Activated T-helper 1 cell treated with anti-CD3 and anti-CD28 coated beads, Interleukin-12 subunit alpha, Interleukin-12 subunit beta, Interleukin-2, Interleukin-4 antibody, amounts not matched to agents 30 ng/mL and 10 ng/mL and 1 ng/mL, durations not matched to agents 14 hours and 24 hours and 36 hours (primary cell): Measurements from ENCODE around the gene DMAC2. TPM values are rescaled to one million over a fixed set of nuclear protein-coding genes. Genes with fewer than 3 reads are reported as not detected.

Experiments used
- DNase-seq: peaks from one replicate; pipeline ENCODE4 v3.0.0; 2021; ENCODE audit warnings: low spot score
- H3K27ac Mint-ChIP-seq: one replicate; pipeline ENCODE4 v1.8.0; 2021; ENCODE audit warnings: mild to moderate bottlenecking, mixed read lengths
- H3K27me3 Mint-ChIP-seq: one replicate; pipeline ENCODE4 v1.8.0; 2022; ENCODE audit warnings: mild to moderate bottlenecking, moderate library complexity, mixed read lengths; ENCODE audit not compliant: insufficient read depth
- H3K36me3 Mint-ChIP-seq: one replicate; pipeline ENCODE4 v1.8.0; 2021; ENCODE audit warnings: low read depth, mixed read lengths
- H3K4me1 Mint-ChIP-seq: one replicate; pipeline ENCODE4 v1.8.0; 2021; ENCODE audit warnings: low read depth, mixed read lengths
- H3K4me3 Mint-ChIP-seq: one replicate; pipeline ENCODE4 v1.8.0; 2021; ENCODE audit warnings: mild to moderate bottlenecking, moderate library complexity, mixed read lengths
- H3K9me3 Mint-ChIP-seq: one replicate; pipeline ENCODE4 v1.8.0; 2021; ENCODE audit warnings: mixed read lengths
- intact Hi-C: fragments of 100-400 bp; cut with micrococcal nuclease; formaldehyde crosslinking; loops from one replicate; pipeline ENCODE4 v1.15.1; 2024
- total RNA-seq: library from RNA; stranded (reverse); gene quantifications from 2 replicates; pipeline ENCODE4 v1.2.3, GENCODE V29; 2022

Gene DMAC2
- total RNA-seq, 1 donor from 2014 or later: 57.3 TPM

DNA sequence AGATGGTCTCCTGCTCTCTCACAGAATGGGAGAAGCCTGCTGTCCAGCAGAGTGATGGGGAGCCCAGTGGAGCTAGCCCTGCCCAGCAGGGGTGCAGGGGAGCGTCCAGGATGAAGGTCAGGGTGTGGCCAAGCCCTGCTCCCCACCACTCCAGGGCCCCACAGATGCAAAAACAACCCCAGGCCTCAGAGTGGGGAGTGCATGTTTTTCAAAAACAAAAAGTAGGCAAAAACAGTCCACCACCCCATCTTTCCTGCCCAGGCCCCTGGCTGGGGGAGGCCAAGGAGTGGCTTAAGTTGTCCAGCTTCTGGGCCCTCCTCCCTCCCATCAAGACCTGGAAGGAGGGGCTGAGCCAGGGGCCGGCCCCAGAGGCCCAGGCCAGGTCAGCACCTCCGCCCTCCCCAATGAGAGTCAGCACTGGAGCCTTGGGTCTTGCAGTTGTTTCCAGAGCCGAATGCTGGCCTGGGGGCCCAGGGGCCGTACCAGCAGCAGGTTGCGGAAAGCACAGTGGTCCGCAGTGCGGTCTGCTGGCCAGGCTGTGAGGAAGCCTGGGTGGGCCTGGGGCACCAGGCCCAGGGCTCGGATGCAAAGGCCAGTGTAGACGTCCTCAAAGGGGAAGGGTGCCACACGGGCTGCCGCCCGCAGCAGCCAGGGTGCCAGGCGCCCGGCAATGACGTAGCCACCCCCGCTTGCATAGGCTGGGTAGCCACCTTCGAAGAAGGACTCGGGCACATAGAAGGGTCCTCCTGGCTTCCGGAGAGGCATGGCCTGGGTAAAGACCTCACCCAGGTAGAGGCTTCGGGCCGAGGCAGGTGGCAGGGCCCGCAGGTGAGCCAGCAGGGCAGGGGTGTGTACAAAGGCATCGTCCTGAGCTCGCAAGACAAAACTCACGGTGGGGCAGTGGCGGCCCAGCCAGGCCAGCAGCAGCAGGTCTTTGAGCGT, 14.3 kb downstream of the DMAC2 start:
- Mint-ChIP-seq H3K27me3 (no peaks in the 10 kb centered on the region), H3K27ac (peak overlapping the region; percentile 18), H3K4me3 (no peak overlapping the region), H3K4me1 (peaks cover 11% of the 10 kb centered on the region), H3K9me3 (no peaks in the 10 kb centered on the region), H3K36me3 (peaks cover 17% of the 10 kb centered on the region)
- no peak for DNase-seq
- intact Hi-C loops: no loop called here

DNA sequence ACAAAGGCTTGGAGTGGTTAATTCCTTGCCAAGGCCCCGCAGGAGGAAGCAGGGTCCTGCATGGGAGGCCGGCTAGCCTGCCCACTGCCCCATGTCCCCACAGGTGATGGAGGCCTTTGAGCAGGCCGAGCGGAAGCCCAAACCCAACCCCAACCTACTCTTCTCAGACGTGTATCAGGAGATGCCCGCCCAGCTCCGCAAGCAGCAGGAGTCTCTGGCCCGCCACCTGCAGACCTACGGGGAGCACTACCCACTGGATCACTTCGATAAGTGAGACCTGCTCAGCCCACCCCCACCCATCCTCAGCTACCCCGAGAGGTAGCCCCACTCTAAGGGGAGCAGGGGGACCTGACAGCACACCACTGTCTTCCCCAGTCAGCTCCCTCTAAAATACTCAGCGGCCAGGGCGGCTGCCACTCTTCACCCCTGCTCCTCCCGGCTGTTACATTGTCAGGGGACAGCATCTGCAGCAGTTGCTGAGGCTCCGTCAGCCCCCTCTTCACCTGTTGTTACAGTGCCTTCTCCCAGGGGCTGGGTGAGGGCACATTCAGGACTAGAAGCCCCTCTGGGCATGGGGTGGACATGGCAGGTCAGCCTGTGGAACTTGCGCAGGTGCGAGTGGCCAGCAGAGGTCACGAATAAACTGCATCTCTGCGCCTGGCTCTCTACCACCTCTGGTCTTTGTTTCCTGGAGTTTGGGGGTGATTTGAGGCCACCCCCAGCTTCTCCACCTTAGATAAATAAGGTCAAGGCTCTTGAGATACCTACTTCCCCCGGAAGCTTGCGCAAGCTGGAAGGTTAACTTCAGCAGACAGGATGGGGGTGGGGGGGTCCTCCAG, 15.2 kb downstream of the DMAC2 start:
- Mint-ChIP-seq H3K36me3 (peaks cover 17% of the 10 kb centered on the region), H3K27me3 (no peaks in the 10 kb centered on the region), H3K9me3 (no peaks in the 10 kb centered on the region), H3K4me3 (no peak overlapping the region), H3K27ac (no peak overlapping the region), H3K4me1 (peaks cover 11% of the 10 kb centered on the region)
- DNase-seq: no peak
- intact Hi-C loops: no loop called here

DNA sequence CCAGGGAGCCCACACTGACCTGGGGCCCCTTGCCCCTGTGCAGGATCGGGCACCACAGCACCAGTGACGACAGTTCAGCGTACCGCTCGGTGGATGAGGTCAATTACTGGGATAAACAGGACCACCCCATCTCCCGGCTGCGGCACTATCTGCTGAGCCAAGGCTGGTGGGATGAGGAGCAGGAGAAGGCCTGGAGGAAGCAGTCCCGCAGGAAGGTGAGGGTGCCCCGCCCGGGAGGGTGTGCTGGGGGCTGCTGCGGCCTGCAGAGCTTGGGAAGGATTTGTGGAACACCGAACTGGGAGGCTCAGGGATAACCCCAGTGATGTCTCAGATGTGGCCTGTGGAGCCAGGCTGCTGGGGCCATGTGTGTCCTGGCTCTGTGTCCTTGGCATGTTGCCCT, 16.8 kb downstream of the DMAC2 start:
- no peak overlapping the region for H3K4me3 Mint-ChIP-seq
- peaks cover 5% of the 10 kb centered on the region for H3K4me1 Mint-ChIP-seq
- no peaks in the 10 kb centered on the region for H3K9me3 Mint-ChIP-seq
- peaks cover 23% of the 10 kb centered on the region for H3K36me3 Mint-ChIP-seq
- no peaks in the 10 kb centered on the region for H3K27me3 Mint-ChIP-seq
- no peak for DNase-seq
- no peak overlapping the region for H3K27ac Mint-ChIP-seq
- intact Hi-C loops: no loop called here

DNA sequence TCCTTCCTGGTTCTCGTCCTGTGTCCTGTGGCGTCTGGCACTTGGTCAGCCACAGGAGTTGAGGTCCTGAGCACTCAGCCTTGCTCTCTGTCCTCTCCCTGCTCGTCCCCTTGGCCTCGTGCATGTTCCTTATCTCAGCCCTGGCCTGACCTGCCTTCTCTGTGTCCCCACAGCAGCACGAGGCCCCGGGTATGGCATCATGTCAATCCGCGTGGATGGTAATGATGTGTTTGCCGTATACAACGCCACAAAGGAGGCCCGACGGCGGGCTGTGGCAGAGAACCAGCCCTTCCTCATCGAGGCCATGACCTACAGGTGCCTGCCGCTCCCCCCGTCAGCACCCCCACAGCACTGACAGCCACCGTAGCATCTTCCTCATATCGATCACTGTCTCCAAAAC, 17.3 kb downstream of the DMAC2 start:
- Mint-ChIP-seq H3K4me3 (no peak overlapping the region), H3K4me1 (no peaks in the 10 kb centered on the region), H3K27ac (no peak overlapping the region), H3K9me3 (no peaks in the 10 kb centered on the region), H3K36me3 (peaks cover 23% of the 10 kb centered on the region), H3K27me3 (no peaks in the 10 kb centered on the region)
- intact Hi-C loops: no loop called here
- DNase-seq: no peak

DNA sequence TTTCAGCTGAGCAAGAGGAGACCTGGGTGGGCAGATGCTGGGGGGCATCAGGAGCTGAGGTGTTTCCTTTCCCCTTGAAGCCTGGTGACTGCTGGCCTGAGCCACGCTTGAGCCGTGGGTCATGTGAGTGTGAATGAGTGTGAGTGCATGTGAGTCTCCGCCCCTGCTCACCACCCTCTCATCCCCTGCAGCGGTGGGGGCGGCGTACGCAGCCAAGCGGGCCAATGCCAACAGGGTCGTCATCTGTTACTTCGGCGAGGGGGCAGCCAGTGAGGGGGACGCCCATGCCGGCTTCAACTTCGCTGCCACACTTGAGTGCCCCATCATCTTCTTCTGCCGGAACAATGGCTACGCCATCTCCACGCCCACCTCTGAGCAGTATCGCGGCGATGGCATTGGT, 17.7 kb downstream of the DMAC2 start:
- no peak overlapping the region for H3K27ac Mint-ChIP-seq
- H3K36me3 Mint-ChIP-seq: peaks cover 26% of the 10 kb centered on the region
- no peak for DNase-seq
- H3K27me3 Mint-ChIP-seq: no peaks in the 10 kb centered on the region
- no peaks in the 10 kb centered on the region for H3K4me1 Mint-ChIP-seq
- intact Hi-C loops: no loop called here
- H3K4me3 Mint-ChIP-seq: no peak overlapping the region
- no peaks in the 10 kb centered on the region for H3K9me3 Mint-ChIP-seq

DNA sequence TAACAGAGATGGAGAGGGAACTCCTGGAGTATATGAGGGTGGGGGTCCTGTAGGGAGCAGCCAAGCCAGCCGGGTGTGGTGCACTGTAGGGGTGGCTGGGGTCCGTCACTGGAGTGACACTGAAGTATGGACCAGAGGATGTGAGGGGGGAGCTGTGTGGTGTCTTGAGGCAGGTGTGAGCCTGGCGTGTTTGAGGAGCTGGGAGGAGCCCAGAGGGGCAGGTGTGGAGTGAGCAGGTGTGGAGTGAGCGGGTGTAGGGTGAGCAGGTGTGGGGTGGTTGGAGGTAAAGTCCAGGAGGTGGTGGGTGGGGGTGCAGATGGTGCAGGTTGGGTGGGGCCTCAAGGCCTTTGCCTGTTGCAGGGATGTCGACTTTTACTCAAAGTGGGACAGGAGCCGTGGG, 18.4 kb downstream of the DMAC2 start:
- Mint-ChIP-seq H3K27ac (no peak overlapping the region), H3K36me3 (peaks cover 26% of the 10 kb centered on the region)
- intact Hi-C loops: no loop called here

DNA sequence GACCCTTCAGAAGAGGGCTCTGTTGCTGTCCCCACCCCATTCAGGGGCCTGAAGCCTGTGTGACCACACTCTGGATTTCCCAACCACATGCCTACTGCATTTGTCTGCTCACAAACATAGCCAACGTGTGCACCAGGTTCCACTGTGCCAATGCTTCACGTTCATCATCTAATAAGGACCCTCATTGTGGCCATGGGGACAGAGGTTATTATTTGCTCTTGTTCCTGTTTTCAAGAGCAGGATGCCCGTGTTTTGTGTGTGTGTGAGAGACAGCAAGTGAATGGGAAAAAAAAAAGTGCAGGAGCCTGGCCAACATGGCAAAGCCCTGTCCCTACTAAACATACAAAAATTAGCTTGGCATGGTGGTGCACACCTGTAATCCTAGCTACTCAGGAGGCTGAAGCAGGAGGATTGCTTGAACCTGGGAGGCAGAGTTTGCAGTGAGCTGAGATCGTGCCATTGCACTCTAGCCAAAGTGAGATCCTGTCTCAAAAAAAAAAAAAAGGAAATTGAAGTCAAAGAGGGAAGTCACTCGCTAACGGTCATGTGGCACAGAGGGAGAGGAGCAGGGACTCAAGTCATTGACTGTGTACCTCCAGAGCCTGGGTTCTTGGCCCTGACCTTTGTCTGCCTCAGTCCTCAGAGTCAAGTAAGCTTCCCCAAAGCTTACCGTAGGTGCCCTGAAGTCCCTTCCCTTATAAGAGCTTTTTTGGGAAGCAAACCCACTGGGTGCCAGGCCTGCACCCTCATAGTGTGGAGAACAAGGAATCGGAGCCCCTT, 19.4 kb downstream of the DMAC2 start:
- no peaks in the 10 kb centered on the region for H3K9me3 Mint-ChIP-seq
- no peak overlapping the region for H3K27ac Mint-ChIP-seq
- no peak for DNase-seq
- peaks cover 24% of the 10 kb centered on the region for H3K36me3 Mint-ChIP-seq
- no peak overlapping the region for H3K4me3 Mint-ChIP-seq
- no peaks in the 10 kb centered on the region for H3K27me3 Mint-ChIP-seq
- H3K4me1 Mint-ChIP-seq: no peaks in the 10 kb centered on the region
- intact Hi-C loops: no loop called here

More for the DNA sequence above, 18.4 kb downstream of the DMAC2 start:
- Mint-ChIP-seq H3K27me3 (no peaks in the 10 kb centered on the region), H3K9me3 (no peaks in the 10 kb centered on the region), H3K4me1 (no peaks in the 10 kb centered on the region), H3K4me3 (no peak overlapping the region)
- DNase-seq: no peak

DNA sequence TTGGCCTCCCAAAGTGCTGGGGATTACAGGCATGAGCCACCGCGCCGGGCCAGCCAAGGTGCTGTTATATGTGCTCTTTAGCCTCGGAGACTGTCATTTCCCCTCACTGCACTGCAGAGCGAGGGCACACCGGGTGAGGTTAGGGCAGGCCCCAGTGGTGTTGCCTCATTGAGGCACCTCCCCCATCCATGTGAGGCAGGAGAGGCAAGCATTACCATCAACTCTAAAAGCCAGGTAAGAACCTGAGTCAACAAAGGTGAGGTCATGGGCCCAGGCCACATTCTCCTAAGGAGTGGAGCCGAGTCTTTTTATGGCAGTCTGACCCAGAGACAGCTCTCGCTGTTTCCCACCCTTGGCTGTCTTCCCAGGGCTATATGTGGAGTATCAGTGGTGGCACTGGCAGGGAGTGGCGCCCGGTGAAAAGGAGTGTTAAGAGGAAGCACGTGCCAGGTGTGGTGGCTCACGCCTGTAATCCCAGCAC, 23.5 kb downstream of the DMAC2 start:
- intact Hi-C loops: no loop called here
- no peaks in the 10 kb centered on the region for H3K4me1 Mint-ChIP-seq
- no peak overlapping the region for H3K4me3 Mint-ChIP-seq
- no peak for DNase-seq
- no peak overlapping the region for H3K27ac Mint-ChIP-seq
- peaks cover 28% of the 10 kb centered on the region for H3K36me3 Mint-ChIP-seq
- H3K9me3 Mint-ChIP-seq: no peaks in the 10 kb centered on the region
- no peaks in the 10 kb centered on the region for H3K27me3 Mint-ChIP-seq

DNA sequence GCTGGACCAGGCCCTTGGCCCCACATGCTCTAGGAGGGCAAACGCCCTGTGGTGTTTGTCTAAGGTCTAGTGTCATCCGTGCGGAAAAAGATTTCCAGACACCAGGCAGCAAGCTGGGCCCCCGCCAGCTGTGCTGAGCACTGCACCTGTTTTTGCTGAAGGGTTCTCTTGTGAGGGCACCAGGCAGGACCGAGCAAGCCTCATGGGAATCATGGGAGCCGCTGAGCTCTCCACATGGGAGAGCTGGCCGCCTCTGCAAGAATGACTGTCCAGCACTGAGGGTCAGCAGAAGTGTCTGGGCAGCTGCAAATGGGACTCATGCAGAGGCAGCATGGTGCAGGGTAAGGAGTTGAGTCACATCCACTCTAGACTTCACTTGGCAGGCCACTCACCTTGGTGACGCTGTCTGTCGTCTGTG, 24.5 kb downstream of the DMAC2 start:
- Mint-ChIP-seq H3K4me1 (no peaks in the 10 kb centered on the region), H3K27ac (no peak overlapping the region), H3K36me3 (peaks cover 24% of the 10 kb centered on the region), H3K27me3 (no peaks in the 10 kb centered on the region), H3K9me3 (no peaks in the 10 kb centered on the region), H3K4me3 (no peak overlapping the region)
- no peak for DNase-seq
- intact Hi-C loops: no loop called here

DNA sequence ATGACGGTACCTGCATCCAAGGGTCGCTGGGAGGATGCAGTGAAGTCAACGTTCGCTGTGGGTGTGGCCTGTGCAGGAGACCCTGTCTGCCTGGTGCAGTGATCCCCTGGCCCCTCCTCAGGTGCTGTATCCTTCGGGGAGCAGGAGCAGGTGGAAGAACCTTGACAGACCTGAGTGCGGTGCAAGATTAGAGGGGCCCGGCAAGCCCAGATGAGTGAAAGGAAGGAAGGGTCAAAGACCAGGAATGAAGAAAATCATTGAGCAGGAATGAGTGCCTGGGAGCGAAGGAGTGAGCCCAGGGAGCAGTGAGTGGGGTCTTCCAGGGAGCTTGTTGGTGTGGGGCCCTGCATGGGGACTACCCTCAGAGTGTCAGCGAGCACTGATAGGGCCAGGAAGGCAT, 25.3 kb downstream of the DMAC2 start:
- H3K27ac Mint-ChIP-seq: no peak overlapping the region
- peaks cover 24% of the 10 kb centered on the region for H3K36me3 Mint-ChIP-seq

DNA sequence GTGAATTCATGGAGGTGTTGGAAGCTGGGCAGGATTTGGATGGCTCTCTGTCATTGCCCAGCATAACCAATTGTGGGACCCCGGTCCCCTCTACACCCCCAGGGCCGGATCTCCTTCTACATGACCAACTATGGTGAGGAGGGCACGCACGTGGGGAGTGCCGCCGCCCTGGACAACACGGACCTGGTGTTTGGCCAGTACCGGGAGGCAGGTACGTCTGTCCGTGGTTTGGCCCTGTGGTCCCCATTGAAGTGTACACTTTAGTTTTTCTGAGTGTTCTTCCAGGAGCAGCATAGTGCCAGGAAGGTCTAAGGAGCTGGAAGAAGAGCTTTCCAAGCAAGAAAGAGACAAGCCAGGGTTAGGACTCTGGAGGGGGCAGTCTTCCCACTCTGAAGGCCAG, 25.8 kb downstream of the DMAC2 start:
- H3K4me3 Mint-ChIP-seq: no peak overlapping the region
- intact Hi-C loops: no loop called here
- no peaks in the 10 kb centered on the region for H3K27me3 Mint-ChIP-seq
- H3K36me3 Mint-ChIP-seq: peaks cover 21% of the 10 kb centered on the region
- no peak overlapping the region for H3K27ac Mint-ChIP-seq
- no peaks in the 10 kb centered on the region for H3K4me1 Mint-ChIP-seq
- no peak for DNase-seq
- no peaks in the 10 kb centered on the region for H3K9me3 Mint-ChIP-seq

More for the DNA sequence above, 25.3 kb downstream of the DMAC2 start:
- Mint-ChIP-seq H3K4me3 (no peak overlapping the region), H3K27me3 (no peaks in the 10 kb centered on the region), H3K9me3 (no peaks in the 10 kb centered on the region), H3K4me1 (no peaks in the 10 kb centered on the region)
- DNase-seq: no peak
- intact Hi-C loops: no loop called here

DNA sequence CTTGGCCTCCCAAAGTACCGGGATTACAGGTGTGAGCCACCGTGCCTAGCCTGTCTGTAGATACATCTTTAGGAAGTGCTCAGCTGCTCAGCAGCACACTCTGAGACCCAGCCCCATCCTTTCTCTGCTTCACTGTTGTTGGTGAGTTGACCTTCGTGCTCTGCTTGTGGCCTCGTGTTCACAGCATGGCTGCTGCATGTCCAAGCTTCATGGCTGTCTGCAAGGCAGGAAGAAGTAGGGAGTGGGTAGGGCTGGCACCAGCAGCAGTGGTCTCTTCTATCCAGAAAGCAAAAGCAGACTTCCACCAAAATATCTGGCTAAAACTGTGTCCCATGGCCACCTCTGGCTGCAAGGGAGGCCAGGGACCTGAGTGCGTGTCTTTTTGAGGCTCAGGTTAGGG, 26.8 kb downstream of the DMAC2 start:
- Mint-ChIP-seq H3K36me3 (peaks cover 16% of the 10 kb centered on the region), H3K27ac (no peak overlapping the region), H3K27me3 (no peaks in the 10 kb centered on the region), H3K9me3 (no peaks in the 10 kb centered on the region), H3K4me1 (no peaks in the 10 kb centered on the region), H3K4me3 (no peak overlapping the region)
- DNase-seq: no peak
- intact Hi-C loops: no loop called here
